ENCODE results near the gene SPACA6. TPM values are rescaled to one million over a fixed set of nuclear protein-coding genes. Genes with fewer than 3 reads are reported as not detected.

SPACA6 gene
- total RNA-seq, 1 experiment from 2014 or later = 18.9 TPM

GRCh38 chr19:51724543-51724942 is 31.4 kb downstream of the SPACA6 start:
- Histone ChIP-seq H3K4me1 (ENCODE audit: insufficient read depth, low read length) (no peaks in the 10 kb centered on the region; the same call in 1 of the 2 replicates), H2AK5ac (ENCODE audit: insufficient read length, low read length) (no peak overlapping the region), H3K27me3 (ENCODE audit: insufficient read depth, low read length) (no peaks in the 10 kb centered on the region; the same call in 1 of the 2 replicates), H3K4me2 (ENCODE audit: insufficient read depth, insufficient read length, low read length) (no peak overlapping the region), H3K79me1 (ENCODE audit: insufficient read depth, low read depth, low read length, poor library complexity, severe bottlenecking) (no peaks in the 10 kb centered on the region), H3K79me2 (ENCODE audit: insufficient read depth, low read length) (no peaks in the 10 kb centered on the region), H2BK20ac (ENCODE audit: low read depth, low read length, poor library complexity, severe bottlenecking) (no peak overlapping the region), H2AFZ (ENCODE audit: low read length) (no peak overlapping the region), H4K5ac (ENCODE audit: insufficient read length, low read depth, low read length) (no peak overlapping the region), H3K23ac (ENCODE audit: insufficient read length, low read depth, low read length) (no peak overlapping the region), H3K9me3 (ENCODE audit: control insufficient read depth, low read depth, low read length) (no peaks in the 10 kb centered on the region), H4K20me1 (ENCODE audit: control insufficient read depth, insufficient read depth, insufficient read length) (no peaks in the 10 kb centered on the region), H2BK120ac (ENCODE audit: low read depth, low read length, poor library complexity, severe bottlenecking) (no peak overlapping the region), H3K27ac (ENCODE audit: insufficient read length, low read depth, low read length) (no peak overlapping the region), H4K91ac (ENCODE audit: insufficient read length, low read depth, low read length) (no peak overlapping the region), H3T11ph (ENCODE audit: low read length) (no peak overlapping the region), H3K23me2 (ENCODE audit: insufficient read length, low read depth, low read length, poor library complexity, severe bottlenecking) (peaks cover 4% of the 10 kb centered on the region), H3K18ac (ENCODE audit: insufficient read length, low read depth, low read length) (no peak overlapping the region), H3K14ac (ENCODE audit: insufficient read depth, low read length) (no peak overlapping the region; the same call in 1 of the 2 replicates), H3K56ac (ENCODE audit: insufficient read length, low read depth, low read length) (no peak overlapping the region), H3K9ac (ENCODE audit: extremely low read depth, insufficient read length, low read length) (no peak overlapping the region), H3K4ac (ENCODE audit: low read depth, low read length) (no peak overlapping the region), H4K8ac (replicated peaks; ENCODE audit: insufficient read length, low read depth, low read length) (no peak overlapping the region), H2BK5ac (ENCODE audit: insufficient read length, low read length) (no peak overlapping the region), H2BK12ac (ENCODE audit: insufficient read length, low read depth, low read length) (no peak overlapping the region), H2BK15ac (ENCODE audit: low read depth, low read length) (no peak overlapping the region)
- Mint-ChIP-seq H3K36me3 (ENCODE audit: insufficient read depth in 1 of 3, low read depth in 3 of 3) (no peaks in the 10 kb centered on the region; a peak in 1 of 7 replicates), H3K9me3 (peaks cover 4 to 50% of the 10 kb centered on the region in 2 experiments; a peak in 3 of 5 replicates), H3K27me3 (ENCODE audit: low read depth) (peaks cover 49% of the 10 kb centered on the region), H3K27ac (no peak overlapping the region), H3K4me1 (peaks cover 3 to 18% of the 10 kb centered on the region in 2 experiments), H3K4me3 (no peak overlapping the region)
- no peak for DNase-seq
- TF ChIP-seq, protein P1, sequence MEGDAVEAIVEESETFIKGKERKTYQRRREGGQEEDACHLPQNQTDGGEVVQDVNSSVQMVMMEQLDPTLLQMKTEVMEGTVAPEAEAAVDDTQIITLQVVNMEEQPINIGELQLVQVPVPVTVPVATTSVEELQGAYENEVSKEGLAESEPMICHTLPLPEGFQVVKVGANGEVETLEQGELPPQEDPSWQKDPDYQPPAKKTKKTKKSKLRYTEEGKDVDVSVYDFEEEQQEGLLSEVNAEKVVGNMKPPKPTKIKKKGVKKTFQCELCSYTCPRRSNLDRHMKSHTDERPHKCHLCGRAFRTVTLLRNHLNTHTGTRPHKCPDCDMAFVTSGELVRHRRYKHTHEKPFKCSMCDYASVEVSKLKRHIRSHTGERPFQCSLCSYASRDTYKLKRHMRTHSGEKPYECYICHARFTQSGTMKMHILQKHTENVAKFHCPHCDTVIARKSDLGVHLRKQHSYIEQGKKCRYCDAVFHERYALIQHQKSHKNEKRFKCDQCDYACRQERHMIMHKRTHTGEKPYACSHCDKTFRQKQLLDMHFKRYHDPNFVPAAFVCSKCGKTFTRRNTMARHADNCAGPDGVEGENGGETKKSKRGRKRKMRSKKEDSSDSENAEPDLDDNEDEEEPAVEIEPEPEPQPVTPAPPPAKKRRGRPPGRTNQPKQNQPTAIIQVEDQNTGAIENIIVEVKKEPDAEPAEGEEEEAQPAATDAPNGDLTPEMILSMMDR (conservative IDR thresholded peaks at IDR 0.05) = no peak
- no CpG with 5 or more reads among the region's 15 CpGs for whole genome bisulfite sequencing (ENCODE audit: extremely low coverage, insufficient read length, low lambda C conversion rate)
